DOHH2 (cell line): ENCODE results near the gene RAB15.

Source experiments
- CTCF ChIP-seq: fragments of 200-600 bp; sonication (generic); IDR thresholded peaks from one replicate; pipeline ENCODE4 v1.5.1; 2014; ENCODE audit warnings: antibody characterized with exemption, mild to moderate bottlenecking, low read depth, low read length; ENCODE audit not compliant: poor library complexity, severe bottlenecking
- EZH2phosphoT487 ChIP-seq: fragments of 200-600 bp; sonication (generic); IDR thresholded peaks from 2 replicates; pipeline ENCODE4 v1.6.1; 2017; ENCODE audit warnings: borderline replicate concordance, mild to moderate bottlenecking, antibody characterized with exemption, low read length, moderate library complexity, mixed read lengths

DNA sequence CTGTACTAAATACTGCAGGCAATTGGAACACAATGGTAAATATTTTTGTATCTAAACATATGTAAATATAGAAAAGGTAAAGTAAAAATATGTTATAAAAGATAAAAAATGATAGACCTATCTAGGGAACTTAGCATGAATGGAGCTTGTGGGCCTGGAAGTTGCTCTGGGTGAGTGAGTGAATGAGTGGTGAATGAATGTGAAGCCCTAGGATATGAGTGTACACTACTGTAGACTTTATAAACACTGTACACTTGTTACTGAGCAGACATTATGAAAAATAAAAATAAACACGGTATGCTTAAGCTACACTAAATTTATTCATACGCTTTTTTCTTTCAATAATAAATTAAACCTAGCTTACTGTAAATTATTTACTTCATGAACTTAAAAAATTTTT is 22.4 kb upstream of the RAB15 start:
- TF ChIP-seq CTCF: no peak
- TF ChIP-seq EZH2phosphoT487: no peak
